GM12864 (cell line): ENCODE data around the gene CCDC171.

ENCODE experiments used
- DNase-seq: peaks from one replicate; pipeline ENCODE4 v3.0.0-alpha.2; 2011; ENCODE audit warnings: low read depth
- H3K4me3 ChIP-seq: 2 replicates; pipeline ENCODE4 v1.5.1; 2011; ENCODE audit warnings: mild to moderate bottlenecking, low read depth, low read length, control low read depth
- TF ChIP-seq, protein P1 (sequence below): IDR thresholded peaks from 2 replicates; pipeline ENCODE4 v1.5.1; 2011; ENCODE audit warnings: low read depth, mild to moderate bottlenecking, moderate library complexity, low read length, control low read depth, inconsistent platforms; ENCODE audit errors: missing control alignments

The CCDC171 gene

GRCh38 chr9:15718423-15718822, 165.6 kb downstream of the CCDC171 start:
- H3K4me3 ChIP-seq: no peak overlapping the region
- no peak for DNase-seq
- TF ChIP-seq, protein P1, sequence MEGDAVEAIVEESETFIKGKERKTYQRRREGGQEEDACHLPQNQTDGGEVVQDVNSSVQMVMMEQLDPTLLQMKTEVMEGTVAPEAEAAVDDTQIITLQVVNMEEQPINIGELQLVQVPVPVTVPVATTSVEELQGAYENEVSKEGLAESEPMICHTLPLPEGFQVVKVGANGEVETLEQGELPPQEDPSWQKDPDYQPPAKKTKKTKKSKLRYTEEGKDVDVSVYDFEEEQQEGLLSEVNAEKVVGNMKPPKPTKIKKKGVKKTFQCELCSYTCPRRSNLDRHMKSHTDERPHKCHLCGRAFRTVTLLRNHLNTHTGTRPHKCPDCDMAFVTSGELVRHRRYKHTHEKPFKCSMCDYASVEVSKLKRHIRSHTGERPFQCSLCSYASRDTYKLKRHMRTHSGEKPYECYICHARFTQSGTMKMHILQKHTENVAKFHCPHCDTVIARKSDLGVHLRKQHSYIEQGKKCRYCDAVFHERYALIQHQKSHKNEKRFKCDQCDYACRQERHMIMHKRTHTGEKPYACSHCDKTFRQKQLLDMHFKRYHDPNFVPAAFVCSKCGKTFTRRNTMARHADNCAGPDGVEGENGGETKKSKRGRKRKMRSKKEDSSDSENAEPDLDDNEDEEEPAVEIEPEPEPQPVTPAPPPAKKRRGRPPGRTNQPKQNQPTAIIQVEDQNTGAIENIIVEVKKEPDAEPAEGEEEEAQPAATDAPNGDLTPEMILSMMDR: no peak

DNA sequence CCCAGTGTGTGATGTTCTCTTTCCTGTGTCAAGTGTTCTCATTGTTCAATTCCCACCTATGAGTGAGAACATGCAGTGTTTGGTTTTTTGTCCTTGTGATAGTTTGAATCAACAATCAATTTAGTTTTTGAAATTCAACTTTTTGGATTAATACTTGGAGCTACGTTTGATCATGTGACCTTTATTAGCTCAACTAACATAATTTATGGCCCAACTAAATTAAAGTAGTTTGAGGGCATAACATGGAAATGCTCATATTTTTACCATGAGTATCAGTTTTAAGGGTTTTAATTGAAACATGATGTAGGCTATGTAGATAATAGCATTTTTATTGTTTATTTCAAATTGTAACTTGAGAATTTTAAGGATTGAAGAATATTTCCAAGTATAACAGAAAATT, 168.0 kb downstream of the CCDC171 start:
- TF ChIP-seq, protein P1: no peak
- H3K4me3 ChIP-seq: no peak overlapping the region
- no peak for DNase-seq

GRCh38 chr9:15722888-15723287, 170.0 kb downstream of the CCDC171 start:
- no peak overlapping the region for H3K4me3 ChIP-seq
- TF ChIP-seq, protein P1: no peak
- no peak for DNase-seq

DNA sequence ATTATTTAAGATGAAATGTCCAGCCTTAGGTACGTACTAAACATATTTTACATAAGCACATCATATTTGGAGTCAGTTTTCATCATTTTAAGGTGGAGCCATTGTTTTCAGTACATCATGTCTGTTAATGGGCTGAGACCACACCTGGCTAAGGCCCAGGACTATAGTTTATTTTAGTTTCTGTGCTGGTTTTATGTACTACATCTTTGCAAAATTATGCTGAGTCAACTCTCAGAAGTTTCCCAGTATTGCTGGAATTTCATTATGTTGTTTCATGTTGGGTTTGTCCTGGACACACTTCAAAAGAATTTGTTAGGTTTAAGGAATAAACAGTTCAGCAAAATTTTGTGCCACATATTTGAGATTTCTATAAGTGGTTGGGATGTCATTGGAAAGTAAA, 171.2 kb downstream of the CCDC171 start:
- TF ChIP-seq, protein P1: no peak
- no peak overlapping the region for H3K4me3 ChIP-seq
- no peak for DNase-seq

DNA sequence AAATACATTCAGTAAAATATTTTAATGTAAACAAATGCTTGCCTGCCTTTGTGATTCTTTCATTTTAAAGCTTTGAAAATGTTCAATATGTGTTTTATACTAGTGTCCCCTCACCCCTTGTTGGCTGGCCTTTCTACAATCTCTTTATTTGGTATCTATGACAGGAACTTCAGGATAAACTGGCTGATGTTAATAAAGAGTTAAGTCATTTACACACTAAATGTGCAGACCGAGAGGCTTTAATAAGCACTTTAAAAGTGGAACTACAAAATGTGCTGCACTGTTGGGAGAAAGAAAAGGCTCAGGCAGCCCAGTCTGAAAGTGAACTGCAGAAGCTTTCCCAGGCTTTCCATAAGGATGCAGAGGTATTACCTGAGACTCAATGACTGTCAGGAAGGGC, 171.8 kb downstream of the CCDC171 start:
- DNase-seq: no peak
- TF ChIP-seq, protein P1: no peak
- no peak overlapping the region for H3K4me3 ChIP-seq

DNA sequence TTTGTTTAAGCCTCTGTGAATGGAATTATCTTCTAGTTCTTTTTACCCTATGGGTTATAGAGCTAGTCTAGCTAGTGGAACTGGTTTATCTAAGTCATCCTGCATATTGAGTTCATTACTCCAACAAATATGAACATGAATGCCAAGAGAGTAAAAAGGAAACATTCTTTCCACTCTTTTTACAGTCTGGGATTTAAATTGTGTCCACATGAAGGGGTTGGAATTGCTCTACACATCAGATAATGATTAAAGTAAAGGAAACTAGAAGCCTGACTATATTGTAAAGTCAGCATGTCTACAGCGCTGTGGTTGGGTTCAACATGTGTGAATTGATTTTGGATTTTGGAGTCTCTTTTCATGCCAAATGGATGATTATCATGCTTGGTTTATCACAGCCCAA, 173.1 kb downstream of the CCDC171 start:
- TF ChIP-seq, protein P1: no peak
- no peak overlapping the region for H3K4me3 ChIP-seq
- DNase-seq: no peak

DNA sequence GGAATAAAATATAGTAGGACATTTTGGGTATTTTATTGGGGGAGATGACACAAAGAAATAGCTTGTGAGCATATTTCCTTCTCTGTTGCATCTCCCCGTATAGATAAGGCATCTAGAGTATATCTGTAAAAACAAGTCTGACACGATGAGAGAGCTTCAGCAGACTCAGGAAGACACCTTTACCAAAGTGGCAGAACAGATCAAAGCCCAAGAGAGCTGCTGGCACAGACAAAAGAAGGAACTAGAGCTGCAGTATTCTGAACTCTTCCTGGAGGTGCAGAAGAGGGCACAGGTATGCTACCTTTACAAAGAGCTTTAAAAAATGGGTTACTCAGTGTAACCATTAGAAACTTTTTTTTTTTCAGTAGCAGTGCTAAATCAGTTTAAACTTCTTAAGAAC, 176.7 kb downstream of the CCDC171 start:
- DNase-seq: no peak
- no peak overlapping the region for H3K4me3 ChIP-seq
- TF ChIP-seq, protein P1: no peak
